Brain microvascular endothelial cell (primary cell): Measurements from ENCODE around the gene IFI27.

Source experiments
- DNase-seq: peaks from one replicate; pipeline ENCODE4 v3.0.0-alpha.2; 2020
- H3K27ac ChIP-seq: fragments of 250-450 bp; sonication (Bioruptor Pico); 2 replicates; pipeline ENCODE4 v1.5.1; 2020; ENCODE audit warnings: mild to moderate bottlenecking, moderate library complexity
- H3K27me3 ChIP-seq: fragments of 250-450 bp; sonication (Bioruptor Pico); replicated peaks from 2 replicates; pipeline ENCODE4 v1.5.1; 2020; ENCODE audit warnings: mild to moderate bottlenecking
- H3K36me3 ChIP-seq: fragments of 250-450 bp; sonication (Bioruptor Pico); replicated peaks from 2 replicates; pipeline ENCODE4 v1.5.1; 2020; ENCODE audit warnings: mild to moderate bottlenecking
- H3K4me3 ChIP-seq: 2 replicates; pipeline ENCODE4 v1.5.1; 2011; ENCODE audit warnings: low read depth, mild to moderate bottlenecking, control low read depth, low read length, moderate library complexity
- CTCF ChIP-seq: IDR thresholded peaks from 2 replicates; pipeline ENCODE4 v1.5.1; 2011; ENCODE audit warnings: low read depth, mild to moderate bottlenecking, moderate library complexity, low read length, control low read depth, inconsistent platforms; ENCODE audit errors: missing control alignments
- in situ Hi-C: cut with HindIII; loops from 2 replicates; pipeline ENCODE4 v1.10.0; 2017; ENCODE audit warnings: low sequenced_read_pairs, low pct_ligation_motif_present

The IFI27 gene

GRCh38 chr14:94157197-94157596 is 46.7 kb downstream of the IFI27 start:
- H3K4me3 ChIP-seq: no peak overlapping the region
- no peaks in the 10 kb centered on the region for H3K36me3 ChIP-seq
- DNase-seq: no peak
- no peak for TF ChIP-seq CTCF
- no peak overlapping the region for H3K27ac ChIP-seq
- in situ Hi-C loops: no loop called here
- H3K27me3 ChIP-seq: no peaks in the 10 kb centered on the region

GRCh38 chr14:94158239-94158883 is 47.8 kb downstream of the IFI27 start:
- DNase-seq: no peak
- no peaks in the 10 kb centered on the region for H3K27me3 ChIP-seq
- TF ChIP-seq CTCF: no peak
- in situ Hi-C loops: no loop called here
- H3K4me3 ChIP-seq: no peak overlapping the region
- no peaks in the 10 kb centered on the region for H3K36me3 ChIP-seq
- H3K27ac ChIP-seq: no peak overlapping the region

DNA sequence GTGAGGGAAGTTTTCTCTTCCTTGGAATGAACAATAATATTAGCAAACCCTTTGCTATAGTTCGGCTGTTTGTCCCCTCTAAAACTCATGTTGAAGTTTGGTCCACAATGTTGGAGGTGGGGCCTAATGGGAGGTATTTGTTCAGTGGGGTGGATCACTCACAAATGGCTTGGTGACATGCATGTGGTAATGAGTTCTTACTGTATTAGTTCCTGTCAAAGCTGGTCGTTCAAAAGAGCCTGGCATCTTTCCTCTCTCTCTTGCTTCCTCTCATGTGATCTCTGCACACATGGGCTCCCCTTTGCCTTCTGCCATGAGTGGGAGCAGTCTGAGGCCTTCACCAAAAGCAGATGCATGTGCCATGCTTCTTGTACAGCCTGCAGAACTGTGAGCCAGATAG is 50.5 kb downstream of the IFI27 start:
- Histone ChIP-seq H3K27ac (no peak overlapping the region), H3K36me3 (no peaks in the 10 kb centered on the region), H3K4me3 (no peak overlapping the region), H3K27me3 (peaks cover 19% of the 10 kb centered on the region)
- in situ Hi-C loops: no loop called here
- TF ChIP-seq CTCF: no peak
- DNase-seq: no peak

GRCh38 chr14:94161981-94162380 is 51.4 kb downstream of the IFI27 start:
- in situ Hi-C loops: no loop called here
- no peak for TF ChIP-seq CTCF
- DNase-seq: no peak
- H3K27me3 ChIP-seq: peaks cover 19% of the 10 kb centered on the region
- no peak overlapping the region for H3K4me3 ChIP-seq
- H3K27ac ChIP-seq: no peak overlapping the region
- H3K36me3 ChIP-seq: no peaks in the 10 kb centered on the region

DNA sequence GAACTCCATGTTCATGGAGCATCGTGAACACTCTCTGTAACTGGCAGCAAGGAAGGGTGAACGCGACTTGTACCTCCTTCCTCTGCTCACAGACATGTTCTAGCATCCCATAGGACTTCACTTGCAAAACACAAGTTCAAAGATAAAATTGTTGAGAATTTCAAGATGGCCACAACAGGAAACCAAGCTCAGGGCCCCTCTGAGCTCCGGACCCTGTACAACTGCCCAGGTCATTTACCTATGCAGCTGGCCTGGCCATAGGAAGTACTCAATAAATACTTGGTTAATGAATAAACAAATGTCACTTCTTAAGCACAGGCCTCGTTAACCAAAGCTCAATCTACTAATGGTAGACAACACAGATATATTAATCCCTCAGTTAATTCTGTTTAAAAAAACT is 51.9 kb downstream of the IFI27 start:
- DNase-seq: no peak
- H3K4me3 ChIP-seq: no peak overlapping the region
- peaks cover 19% of the 10 kb centered on the region for H3K27me3 ChIP-seq
- H3K36me3 ChIP-seq: no peaks in the 10 kb centered on the region
- H3K27ac ChIP-seq: no peak overlapping the region
- TF ChIP-seq CTCF: no peak
- in situ Hi-C loops: no loop called here

GRCh38 chr14:94163796-94164195 is 53.3 kb downstream of the IFI27 start:
- no peak overlapping the region for H3K4me3 ChIP-seq
- H3K27ac ChIP-seq: no peak overlapping the region
- no peak for TF ChIP-seq CTCF
- no peak for DNase-seq
- no peaks in the 10 kb centered on the region for H3K36me3 ChIP-seq
- peaks cover 19% of the 10 kb centered on the region for H3K27me3 ChIP-seq
- in situ Hi-C loops: no loop called here
